ENCODE results near the gene CD9.

DNA sequence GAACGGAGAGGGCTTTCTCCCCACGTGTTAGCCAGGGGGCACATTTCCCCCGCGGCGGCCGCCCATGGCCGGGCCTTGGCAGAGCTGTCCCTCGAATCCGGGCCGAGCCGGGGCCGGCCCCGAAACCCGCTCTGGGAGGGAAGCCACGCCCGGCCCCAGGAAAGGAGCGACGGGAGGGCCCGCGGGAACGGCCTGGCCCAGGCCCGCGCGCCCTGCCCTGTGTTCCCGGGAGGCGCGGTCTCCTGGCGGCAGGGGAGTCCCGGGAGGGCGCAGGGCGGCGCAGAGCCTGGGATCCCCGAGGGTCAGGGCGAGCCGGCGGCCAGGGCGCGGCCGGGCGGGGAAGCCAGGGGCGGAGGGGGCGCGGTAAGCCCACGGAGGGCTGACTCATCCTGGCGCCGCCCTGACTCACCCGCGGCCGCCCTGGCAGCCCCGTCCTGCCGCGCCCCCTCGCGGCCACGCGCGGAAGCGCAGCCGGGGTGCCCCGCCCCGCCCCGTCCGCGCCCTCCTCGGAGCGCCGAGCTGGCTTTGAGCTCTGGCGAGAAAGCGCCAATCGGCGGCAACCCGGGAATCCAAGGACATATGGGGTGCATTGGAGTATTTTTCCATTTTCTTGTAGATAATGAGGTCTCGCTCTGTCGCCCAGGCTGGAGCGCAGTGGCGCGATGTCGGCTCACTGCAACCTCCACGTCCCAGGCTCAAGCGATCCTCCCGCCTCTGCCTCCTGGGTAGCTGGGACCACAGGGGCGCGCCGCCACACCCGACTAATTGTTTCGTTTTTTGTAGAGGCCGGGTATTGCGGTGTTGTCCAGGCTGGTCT is 78.4 kb downstream of the CD9 start:
- TF ChIP-seq POLR2A (IDR thresholded peaks at IDR 0.05; ENCODE audit: low read length), result no peak
- TF ChIP-seq GATA1 (IDR thresholded peaks at IDR 0.05; ENCODE audit: low read depth, low read length), result no peak

Data from erythroblast (primary cell).